GM18526 (cell line): Measurements from ENCODE around the gene PPFIA1.

Experiments used
- POLR2A ChIP-seq: IDR thresholded peaks from 3 replicates; pipeline ENCODE4 v1.6.1; 2011; ENCODE audit not compliant: insufficient read length; ENCODE audit errors: extremely low read depth

Gene PPFIA1

GRCh38 chr11:70326365-70326811 is 55.9 kb downstream of the PPFIA1 start:
- TF ChIP-seq POLR2A: no peak

- TF ChIP-seq POLR2A: no peak
Observed at GRCh38 chr11:70326833-70327232, 56.3 kb downstream of the PPFIA1 start.

- no peak for TF ChIP-seq POLR2A
Observed at GRCh38 chr11:70327717-70328116, 57.2 kb downstream of the PPFIA1 start.

GRCh38 chr11:70328556-70328955 is 58.1 kb downstream of the PPFIA1 start:
- TF ChIP-seq POLR2A: no peak

GRCh38 chr11:70331901-70332300 is 61.4 kb downstream of the PPFIA1 start:
- TF ChIP-seq POLR2A: no peak

- no peak for TF ChIP-seq POLR2A
Observed at GRCh38 chr11:70332567-70332966, 62.1 kb downstream of the PPFIA1 start.

- no peak for TF ChIP-seq POLR2A
Observed at GRCh38 chr11:70333261-70333660, 62.8 kb downstream of the PPFIA1 start.

GRCh38 chr11:70334351-70334995 is 64.0 kb downstream of the PPFIA1 start:
- no peak for TF ChIP-seq POLR2A

GRCh38 chr11:70335511-70335910 is 65.0 kb downstream of the PPFIA1 start:
- no peak for TF ChIP-seq POLR2A

GRCh38 chr11:70338594-70338993 is 68.1 kb downstream of the PPFIA1 start:
- no peak for TF ChIP-seq POLR2A

- no peak for TF ChIP-seq POLR2A
Observed at GRCh38 chr11:70339066-70339465, 68.6 kb downstream of the PPFIA1 start.

- TF ChIP-seq POLR2A: no peak
Observed at GRCh38 chr11:70341881-70342429, 71.5 kb downstream of the PPFIA1 start.

GRCh38 chr11:70343636-70344035 is 73.1 kb downstream of the PPFIA1 start:
- no peak for TF ChIP-seq POLR2A

- no peak for TF ChIP-seq POLR2A
Observed at GRCh38 chr11:70348191-70348590, 77.7 kb downstream of the PPFIA1 start.

- no peak for TF ChIP-seq POLR2A
Observed at GRCh38 chr11:70348608-70349007, 78.1 kb downstream of the PPFIA1 start.

GRCh38 chr11:70351646-70352045 is 81.2 kb downstream of the PPFIA1 start:
- no peak for TF ChIP-seq POLR2A

- no peak for TF ChIP-seq POLR2A
Observed at GRCh38 chr11:70352100-70352499, 81.6 kb downstream of the PPFIA1 start.
